ENCODE results near the gene RBPJ.

Gene RBPJ

DNA sequence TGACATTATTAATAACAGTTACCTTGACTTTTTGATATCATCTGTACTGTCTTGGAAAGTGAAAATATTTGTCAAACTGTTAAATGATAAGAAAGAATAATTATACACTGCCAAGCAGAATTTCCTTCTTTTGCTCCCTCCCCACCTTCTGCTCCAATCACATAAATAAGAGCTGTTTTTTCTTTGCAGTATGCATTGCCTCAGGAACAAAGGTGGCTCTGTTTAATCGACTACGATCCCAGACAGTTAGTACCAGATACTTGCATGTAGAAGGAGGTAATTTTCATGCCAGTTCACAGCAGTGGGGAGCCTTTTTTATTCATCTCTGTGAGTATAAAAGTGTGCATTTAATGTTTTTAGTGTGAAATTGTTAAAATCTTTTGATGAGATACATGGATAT lies 103.3 kb downstream of the RBPJ start:
- DNase-seq: no peak

DNA sequence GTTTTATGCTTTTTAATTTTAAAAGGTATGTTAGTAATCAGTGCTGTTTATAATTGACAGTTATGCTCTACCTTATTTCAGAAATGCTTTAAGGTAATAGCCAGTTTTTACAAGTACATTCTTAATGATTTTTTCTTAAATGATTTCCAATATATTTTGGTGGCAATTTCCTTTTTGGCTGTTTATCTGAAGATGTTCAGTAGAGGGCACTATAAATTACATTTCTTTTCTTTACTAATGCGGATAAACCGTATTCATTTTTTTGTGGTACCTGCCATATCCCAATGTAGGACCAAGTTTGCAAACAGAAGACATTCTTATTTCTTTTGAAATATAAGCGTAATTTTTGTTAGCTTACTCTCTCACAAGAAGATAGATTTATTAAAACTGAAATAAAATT lies 104.0 kb downstream of the RBPJ start:
- no peak for DNase-seq

GRCh38 chr4:26425953-26426352 lies 105.1 kb downstream of the RBPJ start:
- no peak for DNase-seq

DNA sequence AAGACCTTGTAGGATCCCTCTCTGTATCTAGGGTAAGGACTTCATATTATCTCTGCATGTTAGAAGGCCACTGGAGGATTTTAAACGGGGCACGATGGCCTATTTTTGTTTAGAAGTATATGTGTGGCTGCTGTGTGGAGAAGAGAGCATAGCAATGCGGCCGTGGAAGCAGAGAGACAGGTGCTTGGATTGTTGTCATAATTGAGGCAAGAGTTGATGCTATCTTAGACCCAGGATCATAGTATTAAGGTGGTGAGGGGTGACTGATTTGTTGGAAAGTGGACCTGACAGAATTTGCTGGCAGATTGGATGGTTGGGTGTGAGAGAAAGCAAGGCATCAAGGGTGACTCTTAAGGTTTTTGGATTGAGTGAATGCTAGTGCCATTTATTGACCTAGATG lies 106.1 kb downstream of the RBPJ start:
- DNase-seq: no peak

GRCh38 chr4:26429910-26430309 lies 109.1 kb downstream of the RBPJ start:
- no peak for DNase-seq

DNA sequence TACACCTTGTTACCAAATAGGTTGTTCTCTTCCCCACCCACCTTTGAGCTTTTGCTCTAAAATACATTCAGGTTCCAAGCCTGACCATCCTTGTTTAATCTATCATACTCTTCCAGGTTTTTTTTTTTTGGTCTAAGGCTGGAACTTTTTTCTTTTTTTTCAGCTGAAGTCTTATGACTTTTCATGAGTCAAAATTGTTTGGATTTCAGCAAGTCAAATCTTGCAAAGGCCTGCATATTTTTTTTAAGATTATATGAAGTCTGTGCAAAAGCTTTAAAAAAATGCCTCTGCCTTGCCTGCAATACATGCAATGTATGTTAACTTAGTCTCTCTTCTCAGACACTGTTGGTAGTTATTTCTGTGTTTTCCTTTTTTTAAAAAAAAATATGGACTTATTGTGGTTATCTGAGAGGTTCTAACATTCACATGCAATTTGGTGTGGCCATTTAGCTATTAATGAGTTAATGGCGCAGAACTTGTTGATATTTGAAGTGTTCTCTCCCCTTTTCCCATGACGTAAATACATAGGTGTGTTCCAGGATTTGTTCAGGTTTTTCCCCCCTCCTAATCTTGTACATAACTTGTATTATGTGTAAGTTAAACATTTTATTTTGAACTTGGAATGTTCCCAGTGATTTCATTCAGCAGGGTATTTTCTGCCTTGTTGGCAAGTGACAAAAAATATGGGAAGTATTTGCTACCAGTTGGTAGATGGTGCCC lies 110.8 kb downstream of the RBPJ start:
- no peak for DNase-seq

- no peak for DNase-seq
Observed at GRCh38 chr4:26432419-26432818, 111.6 kb downstream of the RBPJ start.

DNA sequence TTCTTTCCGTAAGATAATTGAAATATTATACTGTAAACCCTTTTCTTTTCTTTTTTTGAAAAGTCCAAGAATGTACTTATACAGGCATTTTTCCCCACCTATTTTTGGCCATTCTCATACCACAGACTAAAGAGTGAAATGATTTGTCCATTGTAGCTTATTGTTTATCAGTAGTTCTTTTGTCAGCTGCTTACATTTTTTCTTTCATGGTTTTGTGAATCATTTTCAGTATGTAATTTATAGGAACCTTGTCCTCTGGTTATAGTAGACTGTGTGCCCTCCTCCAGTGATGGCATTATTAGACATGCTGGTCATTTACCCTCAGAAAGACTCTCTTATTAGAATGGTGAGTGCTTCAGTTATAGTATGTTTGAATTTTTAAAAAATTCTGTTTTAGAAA lies 112.7 kb downstream of the RBPJ start:
- no peak for DNase-seq

DNA sequence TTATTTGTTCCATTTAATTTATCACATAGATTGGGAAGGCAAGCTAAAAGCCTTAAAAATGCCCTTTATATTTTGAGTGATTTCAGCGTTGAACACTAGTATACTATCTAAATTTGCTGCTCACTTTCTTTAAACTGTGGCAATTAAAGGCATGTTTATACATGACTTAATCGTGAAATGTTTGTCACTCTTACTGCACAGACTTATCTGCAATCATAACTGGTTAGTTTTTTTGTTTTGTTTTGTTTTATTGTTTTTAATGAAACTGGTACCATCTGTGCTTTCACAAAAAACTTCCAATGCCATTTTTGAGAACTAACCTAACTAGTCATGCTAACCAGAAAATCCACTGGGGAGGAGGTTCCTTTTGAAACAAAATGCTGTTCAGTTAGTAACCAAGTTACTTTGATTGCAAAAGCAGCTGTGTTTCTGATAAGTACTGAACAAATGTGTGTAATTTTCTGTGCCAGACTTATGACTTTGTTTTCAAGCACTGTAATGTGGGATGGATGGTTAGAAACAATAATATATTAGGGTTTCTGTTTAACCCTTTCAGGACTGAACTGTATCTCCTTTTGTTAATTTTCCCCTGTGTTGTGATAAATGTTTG lies 113.3 kb downstream of the RBPJ start:
- no peak for DNase-seq

- no peak for DNase-seq
Observed at GRCh38 chr4:26441102-26441501, 120.3 kb downstream of the RBPJ start.

DNA sequence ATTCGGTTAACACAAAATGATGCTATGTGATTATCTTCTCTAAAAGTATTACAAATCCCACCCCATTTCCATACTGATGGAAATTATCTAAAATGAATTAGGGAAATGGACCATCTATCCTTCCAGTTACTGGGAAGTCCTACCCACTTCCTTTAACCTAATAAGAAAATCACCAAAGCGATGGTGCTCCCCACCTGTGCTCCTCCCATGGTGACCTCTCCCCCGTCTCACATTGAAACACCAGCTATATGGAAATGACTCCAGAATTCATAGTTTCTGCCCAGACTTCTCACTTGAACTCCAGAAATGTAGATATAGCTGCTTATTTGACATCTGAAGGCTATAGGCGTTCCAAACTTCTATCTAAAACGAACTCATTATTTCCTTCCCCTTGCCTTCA lies 121.0 kb downstream of the RBPJ start:
- DNase-seq: no peak

DNA sequence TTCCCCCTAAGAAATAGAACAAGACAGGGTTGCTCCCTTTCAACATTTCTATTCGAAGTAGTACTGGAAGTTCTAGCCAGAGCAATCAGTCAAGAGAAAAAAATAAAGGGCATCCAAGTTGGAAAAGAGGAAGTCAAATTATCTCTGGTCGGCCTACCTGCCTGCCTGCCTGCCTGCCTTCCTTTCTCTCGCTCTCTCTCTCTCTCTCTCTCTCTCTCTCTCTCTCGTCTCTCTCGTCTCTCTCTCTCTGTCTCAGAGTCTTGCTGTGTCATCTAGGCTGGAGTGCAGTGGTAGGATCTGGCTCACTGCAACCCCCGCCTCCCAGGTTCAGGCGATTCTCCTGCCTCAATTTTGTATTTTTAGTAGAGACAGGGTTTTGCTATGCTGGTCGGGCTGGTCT lies 126.6 kb downstream of the RBPJ start:
- no peak for DNase-seq

GRCh38 chr4:26450418-26450817 lies 129.6 kb downstream of the RBPJ start:
- no peak for DNase-seq

DNA sequence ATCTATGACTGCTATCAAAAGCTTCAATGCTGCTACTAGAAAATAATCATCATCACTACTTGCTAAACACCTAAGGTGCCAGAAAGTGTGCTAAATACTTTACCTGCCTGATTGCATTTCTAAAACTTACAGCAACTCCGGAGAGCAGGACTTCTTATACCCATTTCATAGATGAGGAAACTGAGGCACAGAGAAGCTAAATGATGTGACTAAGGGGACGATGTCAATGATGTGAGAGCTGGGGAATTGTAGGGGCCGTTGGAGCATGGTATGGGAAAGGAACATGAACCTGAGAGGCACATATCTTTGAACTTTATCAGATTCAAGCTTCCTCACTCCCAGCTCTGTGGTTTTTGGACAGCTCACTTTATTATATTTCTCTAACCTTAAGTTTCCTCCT lies 130.8 kb downstream of the RBPJ start:
- no peak for DNase-seq

DNA sequence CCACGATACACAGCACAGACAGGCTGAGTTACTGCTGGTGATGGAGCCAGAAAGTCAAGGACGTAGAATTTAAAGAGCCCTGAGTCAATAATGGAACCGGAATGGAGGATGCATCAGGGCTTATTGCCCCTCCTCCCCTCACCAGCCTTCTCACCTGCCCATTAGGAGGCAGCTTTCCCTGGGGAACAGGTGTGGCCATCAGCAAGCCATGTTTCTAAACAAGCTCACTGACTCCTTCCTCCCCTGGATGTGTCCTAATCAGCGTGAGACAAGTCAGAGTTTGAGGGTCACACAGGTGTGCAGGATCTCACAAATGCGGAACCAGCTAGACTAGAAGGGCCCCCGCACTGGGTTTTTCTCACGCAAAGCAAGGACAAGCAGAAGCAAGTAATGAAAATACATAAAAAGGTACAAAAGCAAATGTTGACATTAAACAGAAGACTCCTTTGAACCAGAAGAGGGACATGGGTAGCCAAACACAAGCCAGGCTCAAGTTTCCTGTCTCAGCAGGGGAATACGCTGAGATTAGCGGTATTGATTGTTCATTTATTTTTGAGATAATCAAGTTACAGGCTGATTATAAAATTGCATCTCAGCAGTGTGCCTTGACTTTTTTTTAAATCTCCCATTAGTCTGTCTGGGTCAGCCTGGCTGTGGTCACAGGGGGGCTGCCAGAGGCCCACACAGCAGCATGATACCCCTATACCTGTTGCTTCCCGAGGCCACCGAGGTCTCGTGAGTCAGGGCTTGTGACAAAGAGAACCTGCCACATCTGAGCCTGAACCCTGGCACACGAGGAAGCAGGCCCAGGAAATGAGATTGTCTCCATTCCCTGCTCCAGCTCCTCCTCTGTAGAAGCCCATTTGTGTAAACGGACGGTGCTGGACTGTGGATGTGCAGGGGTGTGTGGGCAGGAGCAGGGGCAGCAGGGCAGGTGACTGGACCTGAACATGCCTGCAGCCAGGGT lies 132.0 kb downstream of the RBPJ start:
- no peak for DNase-seq

DNA sequence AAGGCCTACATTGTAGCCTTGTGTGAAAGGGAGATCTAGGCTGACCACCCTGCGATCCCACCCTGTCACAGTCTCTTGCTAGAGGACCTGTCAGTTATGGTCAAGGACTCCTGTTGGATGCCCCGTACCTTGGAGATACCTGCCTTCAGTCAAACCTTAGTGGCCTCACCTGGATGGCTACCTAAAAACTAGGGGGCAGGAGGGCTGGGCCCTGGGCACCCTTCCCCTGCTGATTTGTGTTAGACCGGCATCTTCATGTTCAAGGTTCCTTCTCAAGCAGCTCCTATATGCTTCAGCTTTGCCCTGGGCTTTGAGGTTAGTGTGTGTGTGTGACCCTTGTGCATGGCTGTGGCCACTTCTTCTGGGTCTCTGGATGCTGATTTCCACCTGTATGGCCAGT lies 134.1 kb downstream of the RBPJ start:
- DNase-seq: no peak

GRCh38 chr4:26455571-26455970 lies 134.8 kb downstream of the RBPJ start:
- no peak for DNase-seq

- DNase-seq: no peak
Observed at GRCh38 chr4:26457412-26457811, 136.6 kb downstream of the RBPJ start.

GRCh38 chr4:26458157-26458561 lies 137.3 kb downstream of the RBPJ start:
- no peak for DNase-seq

DNA sequence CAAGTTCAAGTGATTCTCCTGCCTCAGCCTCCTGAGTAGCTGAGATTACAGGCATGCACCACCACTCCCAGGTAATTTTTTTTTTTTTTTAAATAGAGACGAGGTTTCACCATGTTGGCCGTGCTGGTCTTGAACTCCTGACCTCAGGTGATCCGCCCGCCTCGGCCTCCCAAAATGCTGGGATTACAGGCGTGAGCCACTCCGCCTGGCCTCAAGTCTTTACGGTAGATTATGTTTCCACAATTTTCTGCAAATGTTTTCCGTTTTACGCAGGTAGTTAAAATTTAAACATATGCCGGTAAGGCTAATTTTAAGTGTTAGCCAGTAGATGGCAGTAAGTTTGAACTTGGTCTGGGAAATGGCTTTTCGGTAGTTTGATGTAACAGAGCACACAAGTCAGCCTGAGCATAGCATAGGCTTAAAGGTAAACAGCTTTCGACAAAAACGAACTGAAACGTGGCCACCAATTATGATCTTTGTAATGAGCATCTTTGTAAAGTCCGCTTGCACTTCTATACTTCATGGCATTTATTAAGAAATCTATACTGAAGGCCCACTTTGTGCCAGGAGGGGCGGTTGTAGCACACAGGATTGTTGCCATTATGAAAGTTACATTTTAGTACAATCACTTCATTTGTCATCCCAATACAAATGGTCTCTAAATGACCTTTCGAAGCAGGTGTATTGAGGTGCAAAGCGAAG lies 138.4 kb downstream of the RBPJ start:
- peak; percentile 49 for DNase-seq

DNA sequence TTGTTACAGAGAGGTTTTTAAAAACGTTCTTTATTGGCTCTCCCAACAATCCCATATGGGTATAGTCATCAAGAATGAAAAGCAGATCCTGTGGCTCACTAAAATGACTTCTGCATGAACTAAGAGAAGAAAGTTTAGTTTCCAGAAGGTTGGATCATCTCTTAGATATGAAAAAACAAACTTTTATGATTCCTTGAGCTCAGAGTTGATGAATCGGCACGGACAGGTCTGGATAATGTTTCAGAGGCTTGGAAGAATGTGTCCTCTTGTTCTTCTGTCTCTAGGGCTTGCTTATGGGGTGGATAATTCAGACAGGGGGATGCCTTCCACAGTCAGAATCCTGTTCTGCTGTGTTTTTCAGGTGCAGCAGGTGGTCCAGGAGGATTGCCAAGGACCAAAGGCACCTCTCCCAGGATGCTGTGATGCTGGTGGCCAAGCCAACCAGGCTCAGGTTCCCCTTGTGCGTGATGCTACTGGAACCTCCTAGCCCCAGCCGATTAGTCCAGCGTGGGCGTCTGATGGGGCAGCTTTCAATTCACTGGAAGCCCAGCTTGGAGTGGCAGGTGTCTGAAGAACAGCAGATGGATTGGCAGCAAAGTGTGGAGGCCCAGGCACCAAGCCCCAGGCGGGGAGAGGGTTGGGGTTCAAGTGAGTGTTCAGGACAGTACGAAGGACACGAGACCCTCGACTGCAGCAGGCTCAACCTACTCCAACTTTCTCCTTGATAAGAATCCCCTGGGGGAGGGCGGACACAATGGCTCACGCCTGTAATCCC lies 139.1 kb downstream of the RBPJ start:
- DNase-seq: no peak

- no peak for DNase-seq
Observed at GRCh38 chr4:26462874-26463273, 142.1 kb downstream of the RBPJ start.

All from NCI-H82 (cell line).